IPS-20b (cell line): ENCODE measurements around the gene LRWD1.

Source experiments
- H3K27ac ChIP-seq: one replicate; pipeline ENCODE4 v1.5.1; 2013; ENCODE audit warnings: low read length
- H3K27me3 ChIP-seq: 2 replicates; pipeline ENCODE4 v1.6.1; 2013; ENCODE audit warnings: mild to moderate bottlenecking, low read length, inconsistent platforms; ENCODE audit not compliant: insufficient read depth
- H3K36me3 ChIP-seq: 2 replicates; pipeline ENCODE4 v1.6.1; 2013; ENCODE audit warnings: low read depth, mild to moderate bottlenecking, inconsistent platforms, low read length, moderate library complexity; ENCODE audit not compliant: insufficient read depth
- H3K4me1 ChIP-seq: 2 replicates; pipeline ENCODE4 v1.6.1; 2013; ENCODE audit warnings: mild to moderate bottlenecking, control low read depth, inconsistent platforms, low read length, moderate library complexity; ENCODE audit not compliant: insufficient read depth
- H3K4me3 ChIP-seq: 2 replicates; pipeline ENCODE4 v1.5.1; 2013; ENCODE audit warnings: mild to moderate bottlenecking, low read length, inconsistent platforms
- H3K9ac ChIP-seq: 2 replicates; pipeline ENCODE4 v1.6.1; 2013; ENCODE audit warnings: low read depth, mild to moderate bottlenecking, inconsistent platforms, low read length, moderate library complexity
- H3K9me3 ChIP-seq: 2 replicates; pipeline ENCODE4 v1.6.1; 2013; ENCODE audit warnings: mild to moderate bottlenecking, low read depth, low read length, inconsistent platforms; ENCODE audit not compliant: insufficient read depth

LRWD1 gene

GRCh38 chr7:102429141-102429899 is 35.5 kb upstream of the LRWD1 start:
- Histone ChIP-seq H3K9me3 (no peaks in the 10 kb centered on the region), H3K4me3 (no peak overlapping the region), H3K27me3 (no peaks in the 10 kb centered on the region), H3K4me1 (no peaks in the 10 kb centered on the region; the same call in 1 of the 2 replicates), H3K27ac (no peak overlapping the region), H3K36me3 (peaks cover 28% of the 10 kb centered on the region), H3K9ac (no peak overlapping the region)

DNA sequence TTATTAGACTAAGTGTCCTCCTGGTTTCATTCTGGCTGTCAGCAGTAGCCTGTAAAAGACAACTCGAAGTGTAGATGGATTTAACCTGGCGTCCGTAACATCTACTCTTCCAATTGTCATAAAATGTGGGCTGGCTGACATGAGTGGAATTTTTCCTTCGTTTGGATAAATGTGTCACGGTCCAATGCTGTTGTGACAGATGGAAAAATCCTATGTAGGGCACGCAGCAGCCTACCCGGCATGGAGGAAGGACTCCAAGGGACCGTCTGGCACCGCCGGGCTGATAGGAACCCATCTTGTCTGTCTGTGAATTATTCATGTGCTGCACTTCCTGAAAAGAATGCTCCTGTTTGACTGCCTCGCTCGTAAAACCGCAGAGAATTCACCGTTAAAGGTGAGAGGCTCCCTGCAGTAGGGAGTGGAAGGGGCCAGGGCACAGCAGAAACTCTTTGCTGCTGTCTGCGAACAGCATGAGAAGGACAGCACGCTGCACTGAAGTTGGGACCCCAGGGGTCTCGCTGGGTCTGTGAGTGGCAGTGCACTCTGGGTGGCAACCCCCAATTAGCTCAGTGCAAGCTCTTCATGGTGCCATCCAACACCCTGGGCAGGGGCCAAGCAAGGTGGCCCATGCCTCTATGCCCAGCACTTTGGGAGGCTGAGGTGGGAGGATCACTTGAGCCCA is 33.0 kb upstream of the LRWD1 start:
- H3K9me3 ChIP-seq, result no peaks in the 10 kb centered on the region
- H3K27ac ChIP-seq, result no peak overlapping the region
- no peak overlapping the region for H3K9ac ChIP-seq
- H3K36me3 ChIP-seq, result peaks cover 10% of the 10 kb centered on the region
- H3K27me3 ChIP-seq, result no peaks in the 10 kb centered on the region
- no peak overlapping the region for H3K4me3 ChIP-seq
- H3K4me1 ChIP-seq, result no peaks in the 10 kb centered on the region; the same call in 1 of the 2 replicates

DNA sequence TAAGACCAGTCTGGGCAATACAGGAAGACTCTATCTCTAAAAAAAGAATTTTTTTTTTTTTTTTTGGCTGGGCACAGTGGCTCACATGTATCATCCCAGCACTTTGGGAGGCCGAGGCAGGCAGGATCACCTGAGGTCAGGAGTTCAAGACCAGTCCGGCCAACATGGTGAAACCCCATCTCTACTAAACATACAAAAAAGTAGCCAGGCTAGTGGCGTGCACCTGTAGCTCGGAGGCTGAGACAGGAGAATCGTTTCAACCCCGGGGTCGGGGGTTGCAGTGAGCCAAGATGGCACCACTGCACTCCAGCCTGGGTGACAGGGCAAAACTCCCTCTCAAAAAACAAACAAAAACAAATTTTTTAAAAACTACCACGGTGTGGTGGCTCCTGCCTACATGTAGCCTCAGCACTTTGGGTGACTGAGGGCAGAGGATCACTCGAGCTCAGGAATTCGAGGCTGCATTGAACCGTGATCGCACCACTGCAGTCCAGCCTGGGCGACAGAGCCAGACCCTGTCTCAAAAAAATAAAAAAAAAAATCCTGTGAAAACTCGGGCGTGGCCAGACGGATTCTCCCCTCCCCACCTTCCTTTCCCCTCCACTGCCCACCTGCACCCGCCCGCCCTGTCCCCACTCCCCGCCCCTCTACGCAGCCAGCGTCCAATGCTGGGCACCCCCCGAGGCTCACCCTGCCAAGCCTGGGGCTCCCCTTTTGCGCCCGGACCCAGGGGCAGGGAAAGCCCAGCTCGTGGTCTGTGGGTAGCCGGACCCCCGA is 32.2 kb upstream of the LRWD1 start:
- H3K27ac ChIP-seq, result no peak overlapping the region

GRCh38 chr7:102433219-102434038 is 31.4 kb upstream of the LRWD1 start, which contains the start of gene ORAI2:
TSS of gene ORAI2 (plus strand) at chr7:102433575. CDS start at chr7:102438957, 5,382 bp downstream.
- no peaks in the 10 kb centered on the region for H3K9me3 ChIP-seq
- H3K4me3 ChIP-seq, result peak within 1 kb of the TSS; percentile 87
- no peak within 1 kb of the TSS for H3K27ac ChIP-seq
- H3K27me3 ChIP-seq, result no peaks in the 10 kb centered on the region
- no peaks in the 10 kb centered on the region; the same call in 1 of the 2 replicates for H3K4me1 ChIP-seq
- H3K9ac ChIP-seq, result peak within 1 kb of the TSS; percentile 69; the same call in 1 of the 2 replicates
- no peaks in the 10 kb centered on the region for H3K36me3 ChIP-seq

More for the DNA sequence above, 32.2 kb upstream of the LRWD1 start:
- Histone ChIP-seq H3K36me3 (0 out of 2 replicates have a peak, but pooled peaks cover 1% of the 10 kb centered on the region), H3K9me3 (no peaks in the 10 kb centered on the region), H3K27me3 (no peaks in the 10 kb centered on the region), H3K9ac (peak overlapping the region; percentile 59; the same call in 1 of the 2 replicates), H3K4me1 (no peaks in the 10 kb centered on the region; the same call in 1 of the 2 replicates), H3K4me3 (peak overlapping the region; percentile 87; the same call in 1 of the 2 replicates)

- no peaks in the 10 kb centered on the region for H3K36me3 ChIP-seq
- H3K9ac ChIP-seq, result peak overlapping the region; percentile 69; the same call in 1 of the 2 replicates
- no peak overlapping the region for H3K27ac ChIP-seq
- H3K4me3 ChIP-seq, result peak overlapping the region; percentile 87
- no peaks in the 10 kb centered on the region for H3K9me3 ChIP-seq
- H3K27me3 ChIP-seq, result no peaks in the 10 kb centered on the region
- H3K4me1 ChIP-seq, result no peaks in the 10 kb centered on the region; the same call in 1 of the 2 replicates
Observed at GRCh38 chr7:102434039-102434486, 30.7 kb upstream of the LRWD1 start.

GRCh38 chr7:102436118-102436517 is 28.7 kb upstream of the LRWD1 start:
- no peaks in the 10 kb centered on the region for H3K9me3 ChIP-seq
- H3K27ac ChIP-seq, result no peak overlapping the region
- H3K4me3 ChIP-seq, result no peak overlapping the region
- H3K9ac ChIP-seq, result no peak overlapping the region
- no peaks in the 10 kb centered on the region for H3K36me3 ChIP-seq
- H3K27me3 ChIP-seq, result no peaks in the 10 kb centered on the region
- H3K4me1 ChIP-seq, result no peaks in the 10 kb centered on the region; the same call in 1 of the 2 replicates

- H3K4me3 ChIP-seq, result no peak overlapping the region
- no peaks in the 10 kb centered on the region for H3K9me3 ChIP-seq
- no peaks in the 10 kb centered on the region for H3K27me3 ChIP-seq
- H3K27ac ChIP-seq, result no peak overlapping the region
- peak overlapping the region; percentile 21 for H3K9ac ChIP-seq
- peaks cover 6% of the 10 kb centered on the region; the same call in 1 of the 2 replicates for H3K4me1 ChIP-seq
- H3K36me3 ChIP-seq, result no peaks in the 10 kb centered on the region
Observed at GRCh38 chr7:102439963-102440795, 24.6 kb upstream of the LRWD1 start.

DNA sequence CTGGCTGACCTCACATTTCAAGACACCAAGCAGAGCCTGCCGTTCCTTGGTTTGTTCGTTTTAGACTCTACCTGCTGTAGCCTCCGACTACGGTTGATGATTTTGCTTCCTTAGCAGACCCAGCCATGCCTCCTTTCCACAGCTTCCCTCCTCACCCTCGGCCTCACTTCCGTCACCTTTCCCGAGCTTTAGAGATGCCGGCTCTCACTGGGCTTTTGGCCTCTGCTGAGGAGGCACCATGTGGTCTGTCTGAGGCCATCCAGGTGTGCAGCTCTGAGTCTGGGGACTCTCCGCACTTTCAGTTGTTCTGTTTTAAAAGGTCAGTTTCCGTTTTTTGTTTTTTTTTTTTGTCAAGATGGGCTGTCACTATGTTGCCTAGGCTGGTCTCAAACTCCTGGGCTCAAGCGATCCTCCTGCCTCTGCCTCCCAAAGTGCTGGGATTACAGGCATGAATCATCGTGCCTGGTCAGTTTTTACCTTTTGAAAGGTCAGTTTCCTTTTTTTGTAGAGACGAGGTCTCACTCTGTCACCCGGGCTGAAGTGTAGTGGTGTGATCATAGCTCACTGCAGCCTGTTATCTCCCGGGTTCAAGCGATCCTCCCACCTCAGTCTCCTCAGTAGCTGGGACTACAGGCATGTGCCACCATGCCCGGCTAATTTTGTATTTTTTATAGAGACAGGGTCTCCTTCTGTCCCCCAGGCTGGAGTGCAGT is 19.7 kb upstream of the LRWD1 start:
- H3K4me1 ChIP-seq, result peaks cover 6% of the 10 kb centered on the region; the same call in 1 of the 2 replicates
- no peak overlapping the region for H3K4me3 ChIP-seq
- H3K9me3 ChIP-seq, result no peaks in the 10 kb centered on the region
- H3K9ac ChIP-seq, result no peak overlapping the region
- no peak overlapping the region for H3K27ac ChIP-seq
- H3K27me3 ChIP-seq, result no peaks in the 10 kb centered on the region
- 0 out of 2 replicates have a peak, but pooled peaks cover 6% of the 10 kb centered on the region for H3K36me3 ChIP-seq

- no peak overlapping the region for H3K4me3 ChIP-seq
- peaks cover 6% of the 10 kb centered on the region; the same call in 1 of the 2 replicates for H3K4me1 ChIP-seq
- H3K36me3 ChIP-seq, result 0 out of 2 replicates have a peak, but pooled peaks cover 6% of the 10 kb centered on the region
- H3K9ac ChIP-seq, result no peak overlapping the region
- no peaks in the 10 kb centered on the region for H3K9me3 ChIP-seq
- no peaks in the 10 kb centered on the region for H3K27me3 ChIP-seq
- H3K27ac ChIP-seq, result no peak overlapping the region
Observed at GRCh38 chr7:102445674-102446071, 19.1 kb upstream of the LRWD1 start.
